Measurements from ENCODE around the gene WNT16.
A peak's percentile ranks its signal among the peaks of the same experiment; 100 is the strongest.

The WNT16 gene

DNA sequence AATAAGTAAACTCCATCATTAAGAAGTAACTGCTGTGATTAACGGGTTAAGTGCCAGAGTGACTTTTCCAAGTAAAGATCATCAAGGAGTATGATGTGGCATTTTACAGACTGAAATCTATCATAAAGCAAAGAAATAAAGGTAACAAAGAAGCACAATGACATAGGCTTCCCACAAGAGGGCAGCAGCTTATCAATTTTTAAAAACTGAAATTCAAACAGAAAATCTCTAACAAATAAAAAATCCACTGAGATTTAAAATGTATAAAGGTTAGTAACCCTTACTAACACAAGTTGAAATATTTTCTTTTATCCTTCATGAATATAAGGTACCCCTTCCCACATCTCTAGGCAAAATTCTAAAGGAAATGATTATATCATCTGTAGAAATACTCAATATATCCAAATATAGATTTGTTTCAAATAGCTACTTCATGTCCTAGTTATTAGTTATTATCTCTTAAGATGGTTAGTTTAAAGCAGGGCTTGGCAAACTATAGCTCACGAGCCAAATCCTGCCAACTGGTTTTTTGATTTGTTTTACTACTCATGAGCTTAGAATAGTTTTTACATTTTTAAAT, 38.1 kb downstream of the WNT16 start:
- Histone ChIP-seq H3K4me1 (ENCODE audit: low read depth, poor library complexity, severe bottlenecking) (peaks cover 58% of the 10 kb centered on the region), H2AFZ (ENCODE audit: low read depth) (no peak overlapping the region), H3K9ac (no peak overlapping the region), H3K4me2 (0 out of 2 replicates have a peak overlapping the region, but pooled peaks have one; percentile 2), H4K20me1 (ENCODE audit: insufficient read depth) (no peaks in the 10 kb centered on the region), H3K27me3 (ENCODE audit: insufficient read depth, low read depth) (no peaks in the 10 kb centered on the region), H3K79me2 (ENCODE audit: insufficient read depth, low read depth) (peaks cover 7% of the 10 kb centered on the region; the same call in 1 of the 2 replicates), H3K27ac (no peak overlapping the region), H3K4me3 (IDR thresholded peaks at IDR 0.05; ENCODE audit: insufficient read depth, low read depth, low read length) (no peak overlapping the region), H3K36me3 (ENCODE audit: insufficient read depth) (no peaks in the 10 kb centered on the region)
- TF ChIP-seq, protein P1, sequence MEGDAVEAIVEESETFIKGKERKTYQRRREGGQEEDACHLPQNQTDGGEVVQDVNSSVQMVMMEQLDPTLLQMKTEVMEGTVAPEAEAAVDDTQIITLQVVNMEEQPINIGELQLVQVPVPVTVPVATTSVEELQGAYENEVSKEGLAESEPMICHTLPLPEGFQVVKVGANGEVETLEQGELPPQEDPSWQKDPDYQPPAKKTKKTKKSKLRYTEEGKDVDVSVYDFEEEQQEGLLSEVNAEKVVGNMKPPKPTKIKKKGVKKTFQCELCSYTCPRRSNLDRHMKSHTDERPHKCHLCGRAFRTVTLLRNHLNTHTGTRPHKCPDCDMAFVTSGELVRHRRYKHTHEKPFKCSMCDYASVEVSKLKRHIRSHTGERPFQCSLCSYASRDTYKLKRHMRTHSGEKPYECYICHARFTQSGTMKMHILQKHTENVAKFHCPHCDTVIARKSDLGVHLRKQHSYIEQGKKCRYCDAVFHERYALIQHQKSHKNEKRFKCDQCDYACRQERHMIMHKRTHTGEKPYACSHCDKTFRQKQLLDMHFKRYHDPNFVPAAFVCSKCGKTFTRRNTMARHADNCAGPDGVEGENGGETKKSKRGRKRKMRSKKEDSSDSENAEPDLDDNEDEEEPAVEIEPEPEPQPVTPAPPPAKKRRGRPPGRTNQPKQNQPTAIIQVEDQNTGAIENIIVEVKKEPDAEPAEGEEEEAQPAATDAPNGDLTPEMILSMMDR (conservative IDR thresholded peaks at IDR 0.05; ENCODE audit: low read depth, low read length): peak; percentile 97

DNA sequence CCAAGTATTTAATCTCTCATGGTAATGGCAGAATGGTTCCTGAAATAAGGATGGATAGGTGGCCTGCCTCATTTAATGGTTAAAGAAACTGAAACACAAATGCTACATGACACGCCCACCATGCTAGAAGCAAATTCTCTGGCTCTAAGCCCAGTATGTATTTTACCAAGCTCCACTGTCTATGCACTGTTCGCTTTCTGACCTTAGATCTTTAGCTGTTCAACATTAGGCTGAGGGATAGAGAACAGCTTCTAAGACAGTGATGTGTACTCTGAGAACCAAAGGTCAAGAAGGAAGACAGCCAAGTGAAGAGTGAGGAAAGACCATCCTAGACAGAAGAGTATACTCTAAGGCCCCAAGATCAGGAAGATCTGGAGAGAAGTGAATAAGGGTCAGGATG, 40.7 kb downstream of the WNT16 start:
- TF ChIP-seq, protein P1 (conservative IDR thresholded peaks at IDR 0.05; ENCODE audit: low read depth, low read length): no peak
- peak overlapping the region; percentile 33 for H3K4me2 ChIP-seq
- peaks cover 7% of the 10 kb centered on the region; the same call in 1 of the 2 replicates for H3K79me2 ChIP-seq (ENCODE audit: insufficient read depth, low read depth)
- H3K9ac ChIP-seq: no peak overlapping the region
- H3K27me3 ChIP-seq (ENCODE audit: insufficient read depth, low read depth): no peaks in the 10 kb centered on the region
- no peak overlapping the region for H2AFZ ChIP-seq (ENCODE audit: low read depth)
- no peak overlapping the region for H3K4me3 ChIP-seq (IDR thresholded peaks at IDR 0.05; ENCODE audit: insufficient read depth, low read depth, low read length)
- H3K4me1 ChIP-seq (ENCODE audit: low read depth, poor library complexity, severe bottlenecking): peaks cover 76% of the 10 kb centered on the region
- no peaks in the 10 kb centered on the region for H3K36me3 ChIP-seq (ENCODE audit: insufficient read depth)
- H3K27ac ChIP-seq: peak overlapping the region; percentile 12
- no peaks in the 10 kb centered on the region for H4K20me1 ChIP-seq (ENCODE audit: insufficient read depth)

DNA sequence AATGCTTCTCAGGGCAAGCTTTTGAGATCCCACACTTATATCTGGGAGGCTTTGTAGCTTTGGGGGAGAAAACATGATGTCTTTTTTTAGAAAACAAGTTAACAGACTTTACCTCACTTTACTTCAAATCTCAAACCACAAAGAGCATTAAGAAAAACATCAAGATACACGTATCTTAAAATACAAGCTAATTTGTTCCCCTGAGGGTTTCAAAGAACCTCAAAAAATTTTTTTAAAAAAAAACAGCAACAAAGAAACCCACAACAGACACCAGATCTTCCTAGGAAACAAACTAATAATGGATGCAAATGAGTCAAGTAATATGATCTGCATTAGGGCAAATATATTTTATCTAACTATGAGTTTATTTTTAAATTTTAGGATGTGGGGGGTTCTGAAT, 42.6 kb downstream of the WNT16 start:
- Histone ChIP-seq H3K27ac (no peak overlapping the region), H4K20me1 (ENCODE audit: insufficient read depth) (no peaks in the 10 kb centered on the region), H3K9ac (no peak overlapping the region), H3K27me3 (ENCODE audit: insufficient read depth, low read depth) (no peaks in the 10 kb centered on the region), H3K79me2 (ENCODE audit: insufficient read depth, low read depth) (no peaks in the 10 kb centered on the region), H2AFZ (ENCODE audit: low read depth) (no peak overlapping the region), H3K4me2 (0 out of 2 replicates have a peak overlapping the region, but pooled peaks have one; percentile 90), H3K4me1 (ENCODE audit: low read depth, poor library complexity, severe bottlenecking) (peaks cover 80% of the 10 kb centered on the region), H3K36me3 (ENCODE audit: insufficient read depth) (no peaks in the 10 kb centered on the region), H3K4me3 (IDR thresholded peaks at IDR 0.05; ENCODE audit: insufficient read depth, low read depth, low read length) (no peak overlapping the region)
- TF ChIP-seq, protein P1 (conservative IDR thresholded peaks at IDR 0.05; ENCODE audit: low read depth, low read length): no peak

DNA sequence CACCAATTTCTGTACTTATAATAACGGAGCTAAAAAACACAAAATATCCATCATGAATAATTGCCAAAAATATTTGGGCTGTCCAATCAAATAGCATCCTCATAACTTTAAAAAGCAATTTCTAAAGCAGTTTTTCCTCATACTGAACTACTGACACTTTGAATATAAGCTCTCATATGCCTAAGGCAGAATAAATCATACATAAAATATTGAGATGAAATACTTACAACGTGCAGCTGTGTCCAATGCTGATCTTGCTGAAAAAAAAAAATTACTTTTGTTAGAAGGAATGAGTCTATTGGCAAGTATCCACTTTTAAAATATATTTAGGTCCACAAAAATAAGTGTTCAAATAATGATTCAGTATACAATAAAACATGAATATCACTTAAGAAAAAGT, 43.1 kb downstream of the WNT16 start:
- Histone ChIP-seq H3K79me2 (ENCODE audit: insufficient read depth, low read depth) (no peaks in the 10 kb centered on the region), H3K4me3 (IDR thresholded peaks at IDR 0.05; ENCODE audit: insufficient read depth, low read depth, low read length) (no peak overlapping the region), H2AFZ (ENCODE audit: low read depth) (no peak overlapping the region), H3K4me2 (peak overlapping the region; percentile 90), H3K27ac (peak overlapping the region; percentile 9; the same call in 1 of the 2 replicates), H3K27me3 (ENCODE audit: insufficient read depth, low read depth) (no peaks in the 10 kb centered on the region), H3K4me1 (ENCODE audit: low read depth, poor library complexity, severe bottlenecking) (peaks cover 75% of the 10 kb centered on the region), H4K20me1 (ENCODE audit: insufficient read depth) (no peaks in the 10 kb centered on the region), H3K36me3 (ENCODE audit: insufficient read depth) (no peaks in the 10 kb centered on the region), H3K9ac (no peak overlapping the region)
- TF ChIP-seq, protein P1 (conservative IDR thresholded peaks at IDR 0.05; ENCODE audit: low read depth, low read length): no peak
